HG03457 (cell line): ENCODE results near the gene SPATA31D4.

Experiments used
- ATAC-seq: cut with Tn5 transposase; IDR thresholded peaks from one replicate; pipeline ENCODE4 v1.9.1; 2021; ENCODE audit warnings: moderate number of reproducible peaks; ENCODE audit not compliant: unreplicated experiment

The SPATA31D4 gene

GRCh38 chr9:81964218-81965171, 36.3 kb downstream of the SPATA31D4 start:
- no peak for ATAC-seq

DNA sequence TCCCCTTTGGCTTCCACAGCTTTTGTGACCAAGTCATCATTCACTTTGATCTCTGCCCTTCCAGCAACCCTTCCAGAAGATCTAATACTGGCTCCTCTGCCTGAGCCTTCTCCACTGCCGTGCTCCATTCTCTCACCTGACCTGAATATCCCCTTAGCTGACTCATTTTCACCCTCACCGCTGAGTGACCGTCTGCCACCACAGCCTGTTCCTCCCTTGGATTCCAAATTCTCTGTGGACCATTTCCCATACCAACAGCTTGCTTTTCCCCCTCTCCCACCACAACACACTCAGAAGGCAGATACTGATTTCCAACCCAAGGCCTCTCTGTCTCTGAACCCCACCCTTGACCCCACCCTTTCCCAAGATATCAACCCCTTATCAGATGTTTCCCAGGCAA, 39.8 kb downstream of the SPATA31D4 start:
- ATAC-seq: no peak

GRCh38 chr9:81969971-81970370, 41.7 kb downstream of the SPATA31D4 start:
- ATAC-seq: no peak

- ATAC-seq: no peak
Measured at GRCh38 chr9:81971727-81972126, 43.5 kb downstream of the SPATA31D4 start.

DNA sequence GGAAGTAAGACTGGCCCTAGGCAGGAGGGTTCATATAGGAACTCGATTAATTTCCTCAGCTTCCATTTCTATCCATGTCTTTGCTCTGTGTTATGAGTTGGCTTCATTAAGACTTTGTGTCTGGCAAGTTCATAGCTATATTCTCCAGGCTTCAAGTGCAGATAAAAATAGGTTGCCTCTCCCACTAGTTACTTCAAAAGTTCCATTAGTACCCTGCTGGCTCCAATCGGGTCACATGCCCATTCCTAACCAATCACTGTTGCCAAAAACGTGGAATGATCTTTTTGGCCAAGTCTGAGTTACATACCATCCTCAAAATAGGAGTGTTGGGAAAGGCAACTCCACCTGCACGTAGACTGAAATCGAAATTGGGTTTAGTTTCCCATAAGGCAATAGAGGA, 46.5 kb downstream of the SPATA31D4 start:
- ATAC-seq: no peak

- no peak for ATAC-seq
Measured at GRCh38 chr9:81976351-81976750, 48.1 kb downstream of the SPATA31D4 start.

GRCh38 chr9:81979196-81979595, 51.0 kb downstream of the SPATA31D4 start:
- no peak for ATAC-seq

DNA sequence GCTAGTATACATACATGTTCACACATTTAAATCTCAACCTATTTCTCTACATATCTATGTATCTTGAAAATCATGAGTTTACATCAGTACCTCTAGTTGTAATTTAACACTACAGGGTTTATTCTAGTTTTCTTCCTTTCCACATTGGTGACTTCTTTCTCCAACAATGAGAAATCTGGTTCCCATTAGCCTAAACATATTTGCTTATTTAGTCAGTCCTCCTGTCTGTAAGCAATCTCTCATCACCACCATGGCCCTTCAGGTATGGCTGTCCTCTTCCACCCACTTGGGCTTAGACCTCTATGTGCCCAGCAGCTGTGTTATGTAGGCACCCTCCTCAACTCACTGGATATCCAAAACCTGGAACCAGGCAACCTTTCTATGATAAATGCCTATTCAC, 52.3 kb downstream of the SPATA31D4 start:
- no peak for ATAC-seq

DNA sequence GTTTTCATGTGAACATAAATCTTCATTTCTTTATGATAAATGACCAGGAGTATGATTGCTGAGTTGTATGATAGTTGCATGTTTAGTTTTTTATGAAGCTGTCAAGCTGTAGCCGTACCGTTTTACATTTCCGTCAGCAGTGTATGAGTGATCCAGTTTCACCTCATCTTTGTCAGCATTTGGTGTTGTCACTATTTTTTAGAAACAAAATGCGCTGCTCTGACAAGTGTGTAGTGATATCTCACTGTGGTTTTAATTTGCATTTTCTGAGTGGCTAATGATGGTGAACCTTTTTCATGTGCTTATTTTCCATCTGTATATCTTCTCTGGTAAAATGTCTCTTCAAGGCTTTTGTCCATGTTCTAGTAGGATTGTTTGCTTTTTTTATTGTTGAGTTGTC, 53.7 kb downstream of the SPATA31D4 start:
- no peak for ATAC-seq
